ENCODE data around the gene NBEA.
A peak's percentile ranks its signal among the peaks of the same experiment; 100 is the strongest.
"Not testable (repeated sequence)": the region's sequence is repeated elsewhere in the genome, so short reads cannot be mapped to it uniquely, and the experiment has no call there.

The NBEA gene

DNA sequence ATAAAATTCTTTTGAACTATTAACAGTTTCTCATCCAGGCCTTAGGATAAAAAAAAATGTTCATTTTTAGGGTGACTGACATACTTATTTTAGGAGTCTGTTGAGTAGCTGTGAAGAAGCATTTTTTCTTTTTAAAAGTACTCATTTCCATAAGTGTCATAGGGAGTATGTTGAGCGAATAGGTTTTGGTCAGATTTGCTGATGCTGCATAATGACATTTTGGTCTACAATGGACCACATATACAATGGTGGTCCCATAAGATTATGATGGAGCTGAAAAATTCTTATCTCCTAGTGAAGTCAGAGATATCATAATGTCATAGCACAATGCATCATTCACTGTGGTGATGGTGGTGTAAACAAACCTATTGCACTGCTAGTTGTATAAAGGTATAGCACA is 17.4 kb downstream of the NBEA start:
- no peak for DNase-seq (ENCODE audit: low read depth, low spot score)

DNA sequence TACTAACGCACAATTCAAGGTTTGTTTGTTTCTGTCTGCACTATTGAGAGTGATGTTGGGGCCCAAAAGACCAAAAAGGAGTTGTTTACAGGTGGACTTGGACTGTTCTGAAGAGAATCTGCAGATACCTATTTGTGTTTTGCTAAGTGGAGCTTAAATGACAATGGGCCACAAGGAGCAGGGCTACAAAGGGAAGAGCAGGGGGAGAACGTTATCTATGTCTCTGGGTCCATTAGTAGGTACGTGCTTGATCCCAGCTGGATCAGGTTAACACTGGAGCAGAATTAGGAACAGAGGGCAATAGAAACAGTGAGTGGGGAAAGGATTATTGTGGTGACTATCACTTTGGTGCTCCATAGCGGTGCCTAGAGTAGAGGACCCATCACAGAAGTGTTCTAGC is 22.5 kb downstream of the NBEA start:
- no peak for DNase-seq (ENCODE audit: low read depth, low spot score)

DNA sequence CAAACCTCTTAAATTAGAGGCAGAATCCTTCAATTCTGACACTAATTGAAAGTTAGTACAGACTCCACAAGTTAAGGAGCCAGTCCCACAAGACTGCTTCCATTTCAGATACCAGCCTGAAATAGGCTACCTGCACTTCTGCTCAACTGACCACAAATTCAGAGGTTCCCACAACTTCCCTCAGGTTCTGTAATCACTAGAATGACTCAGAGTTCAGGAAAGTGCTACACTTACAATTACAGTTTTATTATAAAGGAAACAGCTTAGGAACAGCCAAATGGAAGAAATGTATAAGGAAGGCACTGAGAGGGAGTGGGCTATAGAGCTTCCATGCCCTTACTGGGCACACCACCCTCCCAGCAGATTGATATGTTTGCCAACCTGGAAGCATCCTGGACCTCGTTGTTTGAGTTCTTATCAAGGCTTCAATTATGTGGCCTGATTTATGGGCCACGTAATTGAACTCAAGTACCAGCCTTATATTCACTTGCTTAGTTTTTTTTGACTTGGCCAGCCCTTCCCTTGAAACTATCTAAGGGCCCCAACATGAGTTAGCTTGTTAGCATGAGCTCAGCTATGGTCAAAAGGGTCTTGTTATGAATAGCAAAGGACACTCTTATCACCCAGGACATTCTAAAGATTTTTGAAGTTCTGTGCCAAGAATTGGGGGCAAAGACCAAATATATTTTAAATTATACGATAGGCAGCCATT is 25.9 kb downstream of the NBEA start:
- no peak for DNase-seq (ENCODE audit: low read depth, low spot score)

DNA sequence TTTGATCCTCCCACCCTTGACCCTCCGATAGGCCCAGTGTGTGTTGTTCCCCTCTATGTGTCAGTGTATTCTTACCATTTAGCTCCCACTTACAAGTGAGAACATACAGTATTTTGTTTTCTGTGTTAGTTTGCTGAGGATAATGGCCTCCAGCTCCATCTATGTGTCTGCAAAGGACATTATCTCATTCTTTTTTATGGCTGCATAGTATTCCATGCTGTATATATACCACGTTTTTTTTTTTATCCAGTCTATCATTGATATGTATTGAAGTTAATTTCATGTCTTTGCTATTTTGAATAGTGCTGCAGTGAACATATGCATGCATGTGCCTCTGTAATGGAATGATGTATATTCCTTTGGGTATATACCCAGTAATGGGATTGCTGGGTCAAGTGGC is 27.5 kb downstream of the NBEA start:
- not testable (repeated sequence) for DNase-seq (ENCODE audit: low read depth, low spot score)

DNA sequence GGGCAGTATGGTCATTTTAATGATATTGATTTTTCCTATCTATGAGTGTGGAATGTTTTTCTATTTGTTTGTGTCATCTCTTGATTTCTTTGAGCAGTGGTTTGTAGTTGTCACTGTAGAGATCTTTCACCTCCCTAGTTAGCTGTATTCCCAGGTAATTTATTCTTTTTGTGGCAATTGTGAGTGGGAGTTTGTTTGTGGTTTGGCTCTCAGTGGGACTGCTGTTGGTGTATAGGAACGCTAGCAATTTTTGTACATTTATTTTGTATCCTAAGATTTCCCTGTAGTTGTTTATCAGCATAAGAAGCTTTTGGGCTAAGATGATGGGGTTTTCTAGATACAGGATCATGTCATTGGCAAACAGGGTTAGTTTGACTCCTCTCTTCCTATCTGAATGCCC is 28.9 kb downstream of the NBEA start:
- no peak for DNase-seq (ENCODE audit: low read depth, low spot score)

DNA sequence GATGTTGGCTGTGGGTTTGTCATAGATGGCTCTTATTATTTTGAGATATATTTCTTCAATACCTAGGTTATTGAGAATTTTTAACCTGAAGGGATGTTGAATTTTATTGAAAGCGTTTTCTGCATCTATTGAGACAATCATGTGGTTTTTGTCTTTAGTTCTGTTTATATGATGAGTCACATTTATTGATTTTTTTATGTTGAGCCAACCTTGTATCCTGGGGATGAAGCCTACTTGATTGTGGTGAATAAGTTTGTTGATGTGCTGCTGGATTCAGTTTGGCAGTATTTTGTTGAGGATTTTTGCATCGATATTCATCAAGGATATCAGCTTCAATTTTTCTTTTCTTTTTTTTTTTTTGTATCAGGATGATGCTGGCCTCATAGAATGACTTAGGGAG is 29.4 kb downstream of the NBEA start:
- DNase-seq (ENCODE audit: low read depth, low spot score): no peak

DNA sequence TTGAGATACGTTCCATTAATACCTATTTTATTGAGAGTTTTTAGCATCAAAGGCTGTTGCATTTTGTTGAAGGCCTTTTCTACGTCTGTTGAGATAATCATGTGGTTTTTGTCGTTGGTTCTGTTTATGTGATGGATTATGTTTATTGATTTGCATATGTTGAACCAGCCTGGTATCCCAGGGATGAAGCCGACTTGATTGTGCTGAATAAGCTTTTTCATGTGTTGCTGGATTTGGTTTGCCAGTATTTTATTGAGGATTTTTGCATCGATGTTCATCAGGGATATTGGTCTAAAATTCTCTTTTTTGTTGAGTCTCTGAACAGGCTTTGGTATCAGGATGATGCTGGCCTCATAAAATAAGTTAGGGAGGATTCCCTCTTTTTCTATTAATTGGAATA is 43.1 kb downstream of the NBEA start:
- not testable (repeated sequence) for DNase-seq (ENCODE audit: low read depth, low spot score)

DNA sequence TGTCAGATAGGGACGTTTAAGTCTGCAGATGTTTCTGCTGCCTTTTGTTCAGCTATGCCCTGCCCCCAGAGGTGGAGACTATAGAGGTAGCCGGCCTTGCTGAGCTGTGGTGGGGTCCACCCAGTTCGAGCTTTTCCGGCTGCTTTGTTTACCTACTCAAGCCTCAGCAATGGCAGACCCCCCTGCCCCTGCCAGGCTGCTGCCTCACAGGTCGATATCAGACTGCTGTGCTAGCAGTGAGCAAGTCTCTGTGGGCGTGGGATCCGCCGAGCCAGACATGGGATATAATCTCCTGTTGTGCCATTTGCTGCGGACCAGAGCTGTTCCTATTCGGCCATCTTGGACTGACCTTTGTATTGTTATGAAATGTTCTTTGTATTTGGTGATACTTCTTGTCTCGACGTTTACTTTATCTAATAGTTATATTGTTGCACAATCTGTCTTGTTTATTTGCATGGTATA is 46.3 kb downstream of the NBEA start:
- DNase-seq (ENCODE audit: low read depth, low spot score): no peak

DNA sequence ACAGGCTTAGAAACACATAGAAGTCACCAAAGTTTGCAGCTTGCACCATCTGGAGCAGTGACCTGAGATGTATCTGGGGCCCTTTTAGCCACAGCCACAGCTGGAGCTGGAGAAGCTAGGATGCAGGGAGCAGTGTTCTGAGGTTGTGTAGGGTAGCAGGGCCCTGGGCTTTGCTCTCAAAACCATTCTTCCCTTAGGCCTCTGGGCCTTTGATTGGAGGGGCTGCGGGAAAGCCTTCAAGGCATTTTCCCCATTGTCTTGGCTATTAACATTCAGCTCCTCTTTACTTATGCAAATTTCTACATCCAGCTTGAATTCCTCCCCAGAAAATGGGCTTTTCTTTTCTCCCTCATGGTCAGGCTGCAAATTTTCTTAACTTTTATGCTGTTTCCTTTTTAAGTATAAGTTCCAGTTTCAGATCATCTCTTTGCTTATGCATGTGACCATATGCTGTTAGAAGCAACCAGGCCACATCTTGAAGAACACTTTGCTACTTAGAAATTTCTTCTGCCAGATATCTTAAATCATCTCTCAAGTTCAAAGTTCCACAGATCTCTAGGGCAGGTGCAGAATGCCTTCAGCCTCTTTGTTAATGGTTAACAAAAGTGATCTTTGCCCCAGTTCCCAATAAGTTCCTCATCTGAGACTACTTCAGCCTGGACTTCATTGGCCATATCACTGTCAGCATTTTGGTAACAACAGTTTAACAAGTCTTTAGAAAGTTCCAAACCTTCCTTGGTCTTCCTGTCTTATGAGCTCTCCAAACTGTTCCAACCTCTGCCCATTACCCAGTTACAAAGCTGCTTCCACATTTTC is 48.5 kb downstream of the NBEA start:
- DNase-seq (ENCODE audit: low read depth, low spot score): peak; percentile 12

DNA sequence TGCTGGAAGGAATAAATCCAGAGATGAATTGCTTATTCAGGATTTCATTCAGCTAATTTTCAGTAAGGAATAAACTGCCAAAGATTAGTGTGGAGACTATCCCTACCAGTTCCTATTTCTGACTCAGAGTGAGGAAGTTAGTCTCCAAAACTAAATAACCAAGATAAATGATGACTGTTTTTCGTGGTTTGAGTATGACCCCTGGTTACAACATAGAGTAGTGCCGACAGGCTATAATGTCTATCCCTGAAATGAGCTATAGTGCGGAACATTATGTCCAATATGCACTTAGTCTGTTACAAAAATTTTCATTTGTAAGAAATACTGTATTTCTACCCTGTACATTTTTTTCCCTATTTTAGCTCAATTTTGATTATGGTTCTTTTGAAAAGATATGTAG is 51.4 kb downstream of the NBEA start:
- DNase-seq (ENCODE audit: low read depth, low spot score): no peak

DNA sequence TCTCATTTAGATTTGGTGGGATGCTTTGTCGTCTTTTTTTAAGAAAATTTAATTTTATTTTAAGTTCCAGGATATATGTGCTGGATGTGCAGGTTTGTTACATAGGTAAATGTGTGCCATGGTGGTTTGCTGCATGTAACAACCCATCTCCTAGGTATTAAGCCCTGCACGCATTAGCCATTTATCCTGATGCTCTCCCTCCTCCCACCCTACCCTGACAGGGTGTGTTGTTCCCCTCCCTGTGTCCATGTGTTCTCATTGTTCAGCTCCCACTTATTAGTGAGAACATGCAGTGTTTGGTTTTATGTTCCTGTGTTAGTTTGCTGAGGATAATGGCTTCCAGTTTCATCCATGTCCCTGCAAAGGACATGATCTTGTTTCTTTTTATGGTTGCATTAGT is 61.7 kb downstream of the NBEA start:
- DNase-seq (ENCODE audit: low read depth, low spot score): not testable (repeated sequence)

DNA sequence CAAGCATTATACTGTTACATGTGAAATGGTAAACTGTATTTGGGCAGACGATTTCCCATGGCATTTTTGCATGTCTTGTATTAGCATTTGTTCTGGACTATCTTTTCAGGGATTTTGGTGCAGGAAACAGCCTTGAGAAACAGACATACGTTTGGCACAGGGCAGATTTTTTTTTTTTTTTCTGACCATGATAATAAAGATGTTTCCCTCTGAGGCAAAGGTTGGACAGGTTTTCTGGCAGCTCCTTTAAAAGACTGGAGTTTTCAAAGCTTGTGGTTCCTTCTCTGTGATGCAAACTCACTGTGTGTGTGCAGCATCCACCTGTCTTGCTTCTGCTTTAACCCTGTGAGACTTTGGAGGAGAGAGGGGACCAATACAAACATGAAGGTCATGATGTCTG is 63.0 kb downstream of the NBEA start:
- no peak for DNase-seq (ENCODE audit: low read depth, low spot score)

DNA sequence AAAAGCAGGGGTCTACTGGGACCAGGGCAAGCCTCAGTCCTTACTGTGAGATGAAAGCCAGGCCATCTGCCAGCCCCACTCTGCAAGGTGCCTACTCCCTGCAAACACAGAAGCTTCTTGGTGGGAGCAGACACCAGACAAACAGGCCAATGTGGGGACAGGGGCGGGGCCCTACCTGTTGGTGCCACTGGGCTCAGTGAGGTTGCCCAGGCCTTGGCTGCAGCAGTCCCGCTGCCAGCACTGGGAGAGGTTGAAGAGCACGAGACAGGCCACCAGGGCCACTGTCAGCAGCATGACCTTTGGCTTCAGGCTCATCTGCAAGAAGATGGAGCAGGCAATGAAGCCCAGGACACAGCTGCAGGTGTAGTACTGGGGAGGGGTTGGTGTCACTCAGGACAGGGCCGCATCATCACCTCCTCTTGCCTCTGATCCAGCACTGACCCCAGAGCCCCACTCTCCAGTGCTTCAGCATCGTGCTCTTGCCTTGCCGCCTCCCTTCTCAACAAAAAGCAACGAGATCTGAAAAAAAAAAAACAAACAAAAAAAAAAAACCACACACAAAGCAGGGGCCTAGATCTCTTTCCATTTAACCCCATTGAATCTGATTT is 72.6 kb downstream of the NBEA start:
- no peak for DNase-seq (ENCODE audit: low read depth, low spot score)

DNA sequence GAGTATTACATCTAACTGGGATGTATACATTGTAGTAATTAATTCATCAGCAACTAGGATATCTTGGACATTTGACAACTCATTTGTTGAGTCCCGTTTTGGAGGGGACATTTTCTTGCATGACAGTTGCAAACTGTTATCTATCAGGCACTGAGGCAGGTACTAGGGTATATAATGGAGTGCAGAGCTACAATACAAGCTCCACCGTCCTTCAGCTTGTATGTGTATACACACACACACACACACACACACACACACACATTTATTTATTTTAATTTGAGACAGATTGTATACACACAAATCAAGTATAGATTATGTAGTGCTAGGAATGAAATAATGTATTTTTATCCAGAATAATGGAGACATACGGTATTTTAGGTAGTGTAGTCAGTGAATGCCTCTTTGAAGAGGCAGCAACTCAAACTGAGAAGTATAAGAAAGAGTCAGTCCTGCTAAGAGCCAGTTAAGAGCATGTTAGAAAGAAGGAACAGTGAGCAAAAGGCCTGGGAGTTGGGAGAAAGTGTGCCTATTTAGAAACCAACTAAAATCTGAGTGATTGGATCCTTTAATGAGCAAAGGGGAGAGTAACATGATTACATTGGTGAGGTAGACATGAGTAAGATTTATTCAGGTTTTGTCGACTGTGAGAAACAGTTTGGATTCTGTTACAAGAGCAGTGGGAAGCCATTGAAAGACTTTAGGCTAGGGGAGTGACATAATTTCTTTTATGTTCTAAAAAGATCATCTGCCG is 74.5 kb downstream of the NBEA start:
- DNase-seq (ENCODE audit: low read depth, low spot score): no peak

DNA sequence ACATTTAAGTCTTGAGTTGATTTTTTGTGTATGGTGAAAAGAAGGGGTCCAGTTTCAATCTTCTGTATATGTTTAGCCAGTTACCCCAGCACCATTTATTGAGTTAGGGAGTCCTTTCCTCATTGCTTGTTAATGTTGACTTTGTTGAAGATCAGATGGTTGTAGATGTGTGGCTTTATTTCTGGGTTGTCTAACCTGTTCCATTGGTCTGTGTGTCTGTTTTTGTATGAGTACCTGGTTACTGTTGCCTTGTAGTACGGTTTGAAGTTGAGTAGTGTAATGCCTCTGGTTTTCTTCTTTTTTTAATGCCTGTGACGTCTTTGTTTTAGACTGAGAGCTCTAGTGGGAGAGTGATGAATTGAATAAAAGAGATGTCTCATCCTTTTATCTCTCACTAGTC is 83.2 kb downstream of the NBEA start:
- no peak for DNase-seq (ENCODE audit: low read depth, low spot score)

DNA sequence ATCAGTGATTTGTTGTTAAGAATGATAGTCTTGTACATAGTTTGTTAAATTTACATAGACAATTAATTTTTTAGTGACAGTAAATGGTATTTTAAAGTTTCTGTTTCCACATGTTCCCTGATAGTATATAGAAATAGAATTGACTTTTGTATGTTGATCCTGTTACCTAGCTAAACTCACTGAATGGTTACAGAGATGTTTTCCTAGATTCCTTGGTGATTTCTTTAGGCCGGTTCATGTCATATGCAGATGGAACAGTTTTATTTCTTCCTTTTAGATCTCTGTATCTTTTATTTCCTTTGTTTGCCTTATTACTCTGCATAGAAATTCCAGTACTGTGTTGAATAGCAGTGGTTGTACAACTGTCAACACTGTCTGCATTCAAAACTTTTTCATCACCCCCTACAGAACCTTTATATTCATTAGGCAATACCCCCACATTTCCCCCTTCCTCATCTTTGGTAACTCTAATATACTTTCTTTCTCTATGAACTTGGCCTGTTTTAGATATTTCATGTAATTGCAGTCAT is 86.3 kb downstream of the NBEA start:
- DNase-seq (ENCODE audit: low read depth, low spot score): no peak

DNA sequence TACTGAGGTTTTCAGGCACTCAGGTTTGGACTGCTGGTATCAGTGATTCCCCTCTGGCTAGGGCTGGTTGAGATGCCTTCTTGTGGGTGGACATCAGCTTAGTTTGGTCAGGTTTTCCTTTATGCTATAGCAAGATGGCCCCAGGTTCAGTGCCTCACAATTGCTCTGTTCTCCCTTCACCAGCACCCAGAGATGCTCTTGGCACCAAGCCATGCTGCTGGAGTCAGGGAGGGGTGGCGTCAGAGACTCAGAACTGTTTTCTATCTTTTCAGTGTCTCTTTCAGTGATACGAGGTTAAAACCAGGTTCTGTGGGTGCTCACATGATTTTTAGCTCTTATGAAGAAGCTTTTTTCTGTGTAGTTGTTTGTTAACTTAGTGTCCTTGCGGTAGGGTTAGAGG is 96.9 kb downstream of the NBEA start:
- DNase-seq (ENCODE audit: low read depth, low spot score): no peak

DNA sequence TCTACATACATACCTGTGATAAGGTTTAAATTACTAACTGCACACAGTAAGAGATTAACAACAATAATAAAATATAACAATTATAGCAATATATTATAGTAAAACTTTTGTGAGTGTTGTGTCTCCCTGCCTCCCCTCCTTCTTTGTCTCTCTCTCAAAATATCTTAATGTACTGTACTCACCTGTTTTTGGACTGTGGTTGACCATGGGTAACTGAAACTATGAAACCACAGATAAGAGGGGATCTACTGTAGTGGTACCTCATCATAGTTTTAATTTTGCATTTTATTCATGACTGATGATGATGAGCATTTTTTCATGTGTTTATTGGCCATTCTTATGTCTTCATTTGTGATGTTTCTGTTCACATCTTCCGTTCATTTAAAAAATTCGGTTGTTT is 104.5 kb downstream of the NBEA start:
- no peak for DNase-seq (ENCODE audit: low read depth, low spot score)

DNA sequence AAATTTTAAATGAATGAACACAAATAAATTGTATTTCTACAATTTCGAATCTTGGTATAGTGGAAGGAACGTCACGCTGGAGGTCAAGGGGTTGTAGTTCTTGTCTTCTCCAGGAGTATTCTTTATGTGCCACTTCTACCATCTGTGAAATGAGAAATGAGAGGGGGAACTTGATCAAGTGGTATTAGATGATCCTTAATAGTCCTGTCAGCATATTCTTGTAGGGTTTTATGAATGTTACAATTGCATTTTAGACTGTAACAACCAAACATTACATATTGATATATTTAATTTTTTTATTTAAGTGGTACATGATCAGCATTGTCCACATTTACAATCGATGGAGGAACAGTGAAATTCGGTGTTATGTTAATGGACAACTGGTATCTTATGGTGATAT is 113.6 kb downstream of the NBEA start:
- no peak for DNase-seq (ENCODE audit: low read depth, low spot score)

DNA sequence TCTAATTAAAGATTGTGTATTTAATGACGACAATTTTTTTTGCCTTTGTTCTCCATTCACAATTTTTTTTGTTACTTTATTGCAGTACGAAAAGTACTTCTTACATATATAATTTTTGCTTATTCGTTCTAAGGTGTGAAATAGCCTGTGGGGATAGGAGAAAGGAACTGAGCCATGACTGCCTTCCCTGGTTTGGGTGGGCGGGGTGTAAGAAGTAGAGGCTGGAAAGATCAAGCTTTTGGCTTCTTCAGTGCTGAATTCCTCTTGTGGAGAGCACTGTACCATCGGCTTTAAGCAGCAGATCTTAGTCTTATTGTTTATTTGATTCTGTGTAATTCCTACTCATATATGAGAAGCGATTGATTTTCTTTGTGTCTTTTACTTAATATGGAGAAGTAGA is 115.8 kb downstream of the NBEA start:
- DNase-seq (ENCODE audit: low read depth, low spot score): no peak

DNA sequence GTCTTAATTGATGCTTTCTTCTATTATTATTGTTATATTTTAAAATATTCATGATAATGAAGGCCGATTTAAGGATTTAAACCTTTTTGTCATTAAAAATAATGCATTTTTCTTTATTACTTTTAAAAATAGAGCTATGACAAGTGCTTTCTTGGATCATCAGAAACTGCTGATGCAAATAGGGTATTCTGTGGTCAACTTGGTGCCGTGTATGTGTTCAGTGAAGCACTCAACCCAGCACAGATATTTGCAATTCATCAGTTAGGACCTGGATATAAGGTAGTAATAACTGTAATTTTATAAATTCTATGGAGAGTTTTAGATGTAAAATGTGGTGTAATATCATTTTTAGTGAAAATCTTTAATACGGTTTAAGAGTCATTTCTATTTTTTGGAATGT is 116.5 kb downstream of the NBEA start:
- DNase-seq (ENCODE audit: low read depth, low spot score): not testable (repeated sequence)

DNA sequence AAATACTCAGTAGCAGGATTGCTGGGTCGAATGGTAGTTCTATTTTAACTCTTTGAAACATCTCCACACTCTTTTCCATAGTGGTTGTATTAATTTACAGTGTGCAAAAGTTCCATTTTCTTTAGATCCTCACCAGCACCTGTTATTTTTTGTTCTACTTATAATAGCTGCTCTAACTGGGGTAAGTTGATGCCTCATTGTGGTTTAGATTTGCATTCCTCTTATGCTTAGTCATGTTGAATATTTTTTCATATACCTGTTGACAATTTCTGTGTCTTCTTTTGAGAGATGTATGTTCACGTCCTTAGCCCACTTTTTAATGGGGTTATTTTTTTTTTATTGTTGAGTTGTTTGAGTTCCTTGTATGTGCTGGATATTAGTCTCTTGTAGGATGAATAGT is 144.6 kb downstream of the NBEA start:
- no peak for DNase-seq (ENCODE audit: low read depth, low spot score)

All from iPS DF 19.7 (cell line).